ENCODE data around the gene HSD17B8.

HSD17B8 gene

DNA sequence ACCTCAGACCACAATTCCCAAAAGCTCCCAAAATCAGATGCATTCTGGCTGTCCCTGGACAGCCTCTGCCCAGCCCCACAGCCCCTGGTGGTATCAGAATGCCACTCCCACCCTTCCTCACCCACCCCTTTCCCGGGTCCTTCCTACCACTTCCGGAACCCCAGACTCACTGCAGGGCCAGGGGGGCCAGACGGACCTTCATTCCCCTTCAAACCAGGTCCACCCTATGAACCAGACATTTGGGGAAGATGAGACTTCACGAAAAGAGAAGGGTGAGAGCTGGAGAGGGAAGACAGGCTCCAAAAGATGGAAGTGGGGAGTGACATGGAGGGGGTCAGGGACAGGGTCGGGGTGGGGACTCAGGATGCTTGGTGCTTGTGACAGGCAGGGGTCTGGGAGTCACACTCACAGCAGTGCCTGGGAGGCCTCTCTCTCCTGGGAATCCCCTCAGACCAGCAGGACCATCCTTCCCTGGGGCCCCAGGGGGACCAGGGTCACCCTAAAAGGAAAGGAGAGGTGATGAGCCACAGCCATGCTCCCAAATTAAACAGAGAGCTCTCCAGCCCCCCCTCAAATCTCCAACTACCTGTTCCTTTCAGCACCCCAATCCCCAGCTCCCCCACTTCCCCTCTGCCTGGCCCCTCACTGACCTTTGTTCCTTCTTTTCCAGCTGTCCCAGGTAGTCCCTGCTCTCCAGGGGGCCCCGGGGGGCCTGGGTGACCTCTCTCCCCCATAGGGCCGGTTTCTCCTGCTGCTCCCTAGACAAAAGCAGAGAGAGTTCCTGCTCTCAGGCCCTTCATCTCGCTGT lies 32.4 kb upstream of the HSD17B8 start:
- Histone ChIP-seq H3K4me1 (ENCODE audit: control insufficient read depth, insufficient read depth, low read length, poor library complexity, severe bottlenecking) (no peaks in the 10 kb centered on the region), H3K4me3 (ENCODE audit: insufficient read depth, low read depth, low read length, poor library complexity, severe bottlenecking) (no peak overlapping the region), H3K27me3 (replicated peaks; ENCODE audit: control insufficient read depth, insufficient read depth, low read length, poor library complexity, severe bottlenecking) (no peaks in the 10 kb centered on the region), H3K9me3 (ENCODE audit: control insufficient read depth, low read length) (no peaks in the 10 kb centered on the region), H3K36me3 (ENCODE audit: control insufficient read depth, insufficient read depth, low read length) (no peaks in the 10 kb centered on the region), H3K27ac (ENCODE audit: insufficient read depth, low read length, poor library complexity, severe bottlenecking) (no peak overlapping the region)
- no peak for DNase-seq

DNA sequence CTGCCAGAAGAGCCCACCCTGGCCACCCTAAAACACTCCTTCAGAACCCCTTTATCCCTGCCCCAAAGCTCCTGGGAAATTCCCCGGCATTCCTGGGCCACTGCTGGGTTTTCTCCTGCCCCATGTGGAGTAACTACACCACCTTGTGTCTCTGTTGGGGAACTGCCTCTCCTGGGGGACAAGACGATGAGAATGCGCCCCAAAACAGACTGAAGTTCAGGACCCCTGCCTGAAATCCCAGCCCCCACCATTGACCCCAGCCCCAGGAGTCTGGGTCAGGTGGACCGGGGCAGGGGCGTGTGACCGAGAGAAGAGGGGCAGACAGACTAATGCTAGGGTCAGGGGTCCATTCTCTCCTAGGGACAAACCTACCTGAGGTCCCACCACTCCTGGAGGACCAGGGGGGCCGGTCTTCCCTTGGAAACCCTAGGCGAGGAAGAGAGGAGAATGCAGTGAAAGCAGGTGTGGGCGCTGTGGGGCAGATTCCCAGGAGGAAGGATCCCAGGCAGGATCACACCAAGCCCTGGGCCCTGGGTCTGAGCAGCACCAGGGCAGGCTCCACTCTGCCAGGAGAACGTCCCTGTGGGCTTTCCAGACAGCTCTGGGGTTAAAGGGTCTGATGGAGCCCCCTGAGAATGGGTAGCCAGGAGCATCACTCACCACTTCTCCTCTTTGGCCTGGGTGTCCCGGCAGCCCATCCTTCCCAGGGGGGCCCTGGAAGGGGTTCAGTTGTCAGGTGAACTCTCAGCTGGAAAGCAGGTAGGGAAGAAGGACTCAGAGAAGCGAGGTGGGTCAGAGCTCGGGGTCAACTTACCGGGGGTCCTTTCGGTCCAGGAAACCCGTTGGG lies 31.5 kb upstream of the HSD17B8 start:
- no peak for DNase-seq
- Histone ChIP-seq H3K27me3 (replicated peaks; ENCODE audit: control insufficient read depth, insufficient read depth, low read length, poor library complexity, severe bottlenecking) (no peaks in the 10 kb centered on the region), H3K9me3 (ENCODE audit: control insufficient read depth, low read length) (no peaks in the 10 kb centered on the region), H3K36me3 (ENCODE audit: control insufficient read depth, insufficient read depth, low read length) (no peaks in the 10 kb centered on the region), H3K4me1 (ENCODE audit: control insufficient read depth, insufficient read depth, low read length, poor library complexity, severe bottlenecking) (no peaks in the 10 kb centered on the region), H3K27ac (ENCODE audit: insufficient read depth, low read length, poor library complexity, severe bottlenecking) (no peak overlapping the region), H3K4me3 (ENCODE audit: insufficient read depth, low read depth, low read length, poor library complexity, severe bottlenecking) (no peak overlapping the region)

DNA sequence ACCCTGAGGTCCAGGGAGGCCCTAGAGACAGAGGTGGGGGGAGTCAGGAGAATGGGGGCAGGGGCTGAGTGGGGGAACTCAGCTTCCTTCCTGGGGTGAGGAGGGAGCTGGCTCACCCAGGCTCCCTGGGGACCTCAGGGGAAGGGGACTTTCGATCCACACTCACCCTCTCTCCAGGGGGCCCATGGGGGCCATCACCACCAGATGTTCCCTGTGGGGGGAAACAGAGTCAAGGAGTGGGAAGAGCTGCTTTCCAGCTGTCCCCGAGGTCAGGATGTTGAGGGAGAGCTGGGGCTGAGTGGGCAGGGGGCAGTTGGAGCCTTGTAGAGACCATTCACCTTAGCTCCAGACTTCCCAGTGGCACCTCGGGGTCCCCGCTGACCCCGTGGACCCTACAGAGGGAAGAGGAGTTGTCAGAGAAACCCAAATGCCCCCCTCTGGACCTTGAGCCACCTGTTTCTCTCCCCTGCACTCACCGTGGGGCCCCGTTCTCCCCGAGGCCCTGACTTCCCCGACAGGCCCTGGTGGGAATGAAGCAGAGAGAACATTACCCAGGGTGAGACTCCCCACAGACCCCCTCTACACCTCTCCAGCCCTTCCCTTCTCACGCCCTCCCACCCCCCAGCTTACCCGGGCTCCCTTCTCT lies 30.8 kb upstream of the HSD17B8 start:
- no peaks in the 10 kb centered on the region for H3K36me3 ChIP-seq (ENCODE audit: control insufficient read depth, insufficient read depth, low read length)
- no peaks in the 10 kb centered on the region for H3K4me1 ChIP-seq (ENCODE audit: control insufficient read depth, insufficient read depth, low read length, poor library complexity, severe bottlenecking)
- no peaks in the 10 kb centered on the region for H3K9me3 ChIP-seq (ENCODE audit: control insufficient read depth, low read length)
- H3K27me3 ChIP-seq (replicated peaks; ENCODE audit: control insufficient read depth, insufficient read depth, low read length, poor library complexity, severe bottlenecking): no peaks in the 10 kb centered on the region
- H3K27ac ChIP-seq (ENCODE audit: insufficient read depth, low read length, poor library complexity, severe bottlenecking): no peak overlapping the region
- DNase-seq: no peak
- no peak overlapping the region for H3K4me3 ChIP-seq (ENCODE audit: insufficient read depth, low read depth, low read length, poor library complexity, severe bottlenecking)

- no peaks in the 10 kb centered on the region for H3K27me3 ChIP-seq (replicated peaks; ENCODE audit: control insufficient read depth, insufficient read depth, low read length, poor library complexity, severe bottlenecking)
- no peaks in the 10 kb centered on the region for H3K9me3 ChIP-seq (ENCODE audit: control insufficient read depth, low read length)
- no peak overlapping the region for H3K27ac ChIP-seq (ENCODE audit: insufficient read depth, low read length, poor library complexity, severe bottlenecking)
- no peak overlapping the region for H3K4me3 ChIP-seq (ENCODE audit: insufficient read depth, low read depth, low read length, poor library complexity, severe bottlenecking)
- no peaks in the 10 kb centered on the region for H3K4me1 ChIP-seq (ENCODE audit: control insufficient read depth, insufficient read depth, low read length, poor library complexity, severe bottlenecking)
- no peak for DNase-seq
- H3K36me3 ChIP-seq (ENCODE audit: control insufficient read depth, insufficient read depth, low read length): no peaks in the 10 kb centered on the region
Observed at GRCh38 chr6:33174784-33175183, 29.7 kb upstream of the HSD17B8 start.

- no peaks in the 10 kb centered on the region for H3K36me3 ChIP-seq (ENCODE audit: control insufficient read depth, insufficient read depth, low read length)
- no peak for DNase-seq
- no peak overlapping the region for H3K27ac ChIP-seq (ENCODE audit: insufficient read depth, low read length, poor library complexity, severe bottlenecking)
- no peaks in the 10 kb centered on the region for H3K4me1 ChIP-seq (ENCODE audit: control insufficient read depth, insufficient read depth, low read length, poor library complexity, severe bottlenecking)
- H3K9me3 ChIP-seq (ENCODE audit: control insufficient read depth, low read length): no peaks in the 10 kb centered on the region
- no peak overlapping the region for H3K4me3 ChIP-seq (ENCODE audit: insufficient read depth, low read depth, low read length, poor library complexity, severe bottlenecking)
- H3K27me3 ChIP-seq (replicated peaks; ENCODE audit: control insufficient read depth, insufficient read depth, low read length, poor library complexity, severe bottlenecking): no peaks in the 10 kb centered on the region
Observed at GRCh38 chr6:33175436-33176069, 28.9 kb upstream of the HSD17B8 start.

GRCh38 chr6:33176906-33177305 lies 27.5 kb upstream of the HSD17B8 start:
- H3K9me3 ChIP-seq (ENCODE audit: control insufficient read depth, low read length): no peaks in the 10 kb centered on the region
- H3K27ac ChIP-seq (ENCODE audit: insufficient read depth, low read length, poor library complexity, severe bottlenecking): no peak overlapping the region
- H3K27me3 ChIP-seq (replicated peaks; ENCODE audit: control insufficient read depth, insufficient read depth, low read length, poor library complexity, severe bottlenecking): no peaks in the 10 kb centered on the region
- no peaks in the 10 kb centered on the region for H3K36me3 ChIP-seq (ENCODE audit: control insufficient read depth, insufficient read depth, low read length)
- DNase-seq: no peak
- H3K4me3 ChIP-seq (ENCODE audit: insufficient read depth, low read depth, low read length, poor library complexity, severe bottlenecking): no peak overlapping the region
- H3K4me1 ChIP-seq (ENCODE audit: control insufficient read depth, insufficient read depth, low read length, poor library complexity, severe bottlenecking): no peaks in the 10 kb centered on the region

DNA sequence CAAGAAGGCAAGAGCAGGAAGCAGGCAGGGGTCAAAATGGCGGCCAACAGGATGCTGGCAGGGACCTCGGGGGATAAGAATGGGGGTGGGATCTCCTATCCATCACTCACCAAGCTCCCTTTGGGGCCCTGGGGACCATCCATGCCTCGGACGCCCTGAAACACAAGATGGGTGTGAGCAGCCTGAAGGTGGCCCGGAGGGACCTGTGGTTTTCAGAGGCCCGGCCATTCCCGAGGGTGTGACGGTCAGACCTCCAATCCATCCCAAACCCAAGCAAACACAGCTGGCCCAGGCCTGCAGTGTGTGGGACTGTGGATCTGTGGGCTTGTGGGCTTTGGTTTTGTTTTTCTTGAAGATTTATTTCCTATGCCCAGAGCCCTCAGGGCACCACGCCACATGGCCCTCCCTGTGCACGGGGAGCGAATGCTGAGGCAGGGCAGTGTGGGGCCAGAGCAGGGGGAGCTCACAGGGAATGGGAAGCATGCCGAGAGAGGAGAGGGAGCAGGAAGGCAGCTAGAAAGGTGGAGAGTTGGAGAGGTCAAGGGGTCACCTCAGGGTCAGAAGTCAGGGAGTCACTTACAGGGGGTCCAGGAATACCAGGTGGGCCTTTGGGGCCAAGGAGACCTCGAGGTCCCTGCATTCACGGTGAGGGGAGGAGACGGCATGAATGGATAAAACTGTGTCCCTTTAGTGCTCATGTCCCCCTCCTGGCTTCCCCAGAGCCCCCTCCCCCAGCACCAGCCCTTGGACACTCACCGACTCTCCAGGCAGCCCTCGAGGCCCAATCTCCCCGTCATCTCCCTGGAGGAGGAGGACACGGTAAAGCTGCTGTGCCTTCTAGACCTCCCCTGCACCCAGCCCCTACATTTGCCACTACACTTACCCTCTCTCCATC lies 26.7 kb upstream of the HSD17B8 start:
- no peaks in the 10 kb centered on the region for H3K27me3 ChIP-seq (replicated peaks; ENCODE audit: control insufficient read depth, insufficient read depth, low read length, poor library complexity, severe bottlenecking)
- H3K36me3 ChIP-seq (ENCODE audit: control insufficient read depth, insufficient read depth, low read length): no peaks in the 10 kb centered on the region
- no peak overlapping the region for H3K4me3 ChIP-seq (ENCODE audit: insufficient read depth, low read depth, low read length, poor library complexity, severe bottlenecking)
- H3K27ac ChIP-seq (ENCODE audit: insufficient read depth, low read length, poor library complexity, severe bottlenecking): no peak overlapping the region
- DNase-seq: no peak
- H3K4me1 ChIP-seq (ENCODE audit: control insufficient read depth, insufficient read depth, low read length, poor library complexity, severe bottlenecking): no peaks in the 10 kb centered on the region
- H3K9me3 ChIP-seq (ENCODE audit: control insufficient read depth, low read length): no peaks in the 10 kb centered on the region

DNA sequence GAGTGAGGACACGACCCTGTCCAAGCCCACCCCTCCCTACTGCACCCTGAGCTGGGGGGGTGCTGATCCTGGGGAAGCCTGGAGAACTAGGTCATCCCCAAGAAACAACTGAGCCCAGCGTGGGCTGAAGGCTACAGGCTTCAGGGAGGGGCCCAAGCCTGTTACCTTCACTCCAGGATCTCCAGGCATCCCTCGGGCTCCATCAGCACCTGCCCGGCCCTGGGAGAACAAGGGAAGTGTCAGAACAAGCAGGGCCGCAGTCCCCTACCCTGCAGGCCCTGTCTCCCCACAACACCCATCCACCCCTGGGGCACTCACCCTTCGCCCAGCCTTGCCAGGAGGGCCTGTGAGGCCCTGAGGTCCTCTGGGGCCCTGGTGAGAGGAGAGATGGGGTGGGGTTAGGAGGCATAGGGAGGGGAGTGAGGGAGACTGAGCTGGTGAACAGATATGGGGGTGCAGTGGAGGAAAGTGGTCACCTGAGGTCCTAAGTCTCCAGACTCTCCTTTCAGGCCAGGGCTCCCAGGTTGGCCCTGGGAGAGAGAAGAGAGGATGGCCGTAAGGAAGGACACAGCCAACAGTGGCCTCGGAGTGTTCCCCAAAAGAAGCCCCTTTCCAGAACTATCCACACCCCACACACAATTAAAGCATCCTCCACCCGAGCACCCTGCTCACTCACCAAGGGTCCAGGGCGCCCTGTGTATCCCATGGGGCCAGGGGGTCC lies 25.5 kb upstream of the HSD17B8 start:
- Histone ChIP-seq H3K9me3 (ENCODE audit: control insufficient read depth, low read length) (no peaks in the 10 kb centered on the region), H3K27ac (ENCODE audit: insufficient read depth, low read length, poor library complexity, severe bottlenecking) (no peak overlapping the region)

DNA sequence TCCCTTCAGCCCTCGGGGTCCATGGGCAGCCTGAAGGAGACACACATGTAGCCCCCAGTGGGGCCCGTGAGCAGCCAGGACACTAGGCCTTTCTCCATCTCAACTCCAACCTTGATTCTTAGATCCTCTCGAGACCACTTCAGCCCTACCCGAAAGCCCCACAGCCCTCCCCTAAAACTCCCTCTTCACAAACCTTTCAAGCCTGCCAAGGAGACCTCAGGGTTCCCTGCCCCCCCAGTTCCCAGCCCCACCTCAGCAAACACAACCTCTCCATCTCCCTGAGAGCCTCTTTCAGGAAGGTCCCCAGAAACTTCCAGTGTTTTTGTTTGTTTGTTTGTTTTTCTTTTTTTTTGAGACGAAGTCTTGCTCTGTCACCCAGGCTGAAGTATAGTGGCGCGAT lies 23.3 kb upstream of the HSD17B8 start:
- Histone ChIP-seq H3K27me3 (replicated peaks; ENCODE audit: control insufficient read depth, insufficient read depth, low read length, poor library complexity, severe bottlenecking) (no peaks in the 10 kb centered on the region), H3K4me3 (ENCODE audit: insufficient read depth, low read depth, low read length, poor library complexity, severe bottlenecking) (no peak overlapping the region), H3K9me3 (ENCODE audit: control insufficient read depth, low read length) (no peaks in the 10 kb centered on the region), H3K27ac (ENCODE audit: insufficient read depth, low read length, poor library complexity, severe bottlenecking) (no peak overlapping the region), H3K36me3 (ENCODE audit: control insufficient read depth, insufficient read depth, low read length) (no peaks in the 10 kb centered on the region), H3K4me1 (ENCODE audit: control insufficient read depth, insufficient read depth, low read length, poor library complexity, severe bottlenecking) (peaks cover 12% of the 10 kb centered on the region)
- DNase-seq: no peak

More for the DNA sequence above, 25.5 kb upstream of the HSD17B8 start:
- Histone ChIP-seq H3K4me1 (ENCODE audit: control insufficient read depth, insufficient read depth, low read length, poor library complexity, severe bottlenecking) (peaks cover 6% of the 10 kb centered on the region), H3K4me3 (ENCODE audit: insufficient read depth, low read depth, low read length, poor library complexity, severe bottlenecking) (no peak overlapping the region), H3K27me3 (replicated peaks; ENCODE audit: control insufficient read depth, insufficient read depth, low read length, poor library complexity, severe bottlenecking) (no peaks in the 10 kb centered on the region), H3K36me3 (ENCODE audit: control insufficient read depth, insufficient read depth, low read length) (no peaks in the 10 kb centered on the region)
- DNase-seq: no peak

All from effector memory CD4-positive, alpha-beta T cell (primary cell).